IPS-15b (cell line): ENCODE results near the gene IL1A.

ENCODE experiments used
- H3K27me3 ChIP-seq: one replicate; pipeline ENCODE4 v1.6.1; 2013; ENCODE audit warnings: low read length; ENCODE audit not compliant: control insufficient read depth, insufficient read depth
- H3K36me3 ChIP-seq: one replicate; pipeline ENCODE4 v1.6.1; 2013; ENCODE audit warnings: low read length; ENCODE audit not compliant: control insufficient read depth, insufficient read depth
- H3K4me1 ChIP-seq: one replicate; pipeline ENCODE4 v1.6.1; 2013; ENCODE audit warnings: mild to moderate bottlenecking, low read length; ENCODE audit not compliant: control insufficient read depth, insufficient read depth
- H3K4me3 ChIP-seq: one replicate; pipeline ENCODE4 v1.5.1; 2013; ENCODE audit warnings: low read depth, low read length
- H3K9ac ChIP-seq: one replicate; pipeline ENCODE4 v1.6.1; 2013; ENCODE audit warnings: low read depth, mild to moderate bottlenecking, low read length
- H3K9me3 ChIP-seq: one replicate; pipeline ENCODE4 v1.6.1; 2013; ENCODE audit warnings: mild to moderate bottlenecking, low read length; ENCODE audit not compliant: control insufficient read depth, insufficient read depth

Gene IL1A

DNA sequence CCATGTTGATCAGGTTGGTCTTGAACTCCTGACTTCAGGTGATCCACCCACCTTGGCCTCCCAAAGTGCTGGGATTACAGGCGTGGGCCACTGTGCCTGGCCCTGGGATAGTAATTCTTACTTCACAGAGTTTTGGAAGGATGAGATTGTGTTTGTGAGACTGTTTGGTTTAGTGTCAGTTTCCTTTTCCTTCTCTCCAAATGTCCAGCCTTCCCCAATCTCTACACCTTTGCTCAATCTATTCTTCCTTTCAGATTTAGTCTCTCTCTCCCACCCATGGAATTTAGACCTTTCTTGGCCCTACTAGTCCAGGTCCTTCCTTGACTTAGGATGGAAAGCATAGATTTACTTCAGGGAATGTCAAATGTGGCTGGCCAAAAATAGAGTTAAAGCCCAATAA lies 12.2 kb upstream of the IL1A start:
- no peaks in the 10 kb centered on the region for H3K4me1 ChIP-seq
- no peak overlapping the region for H3K4me3 ChIP-seq
- H3K36me3 ChIP-seq, result no peaks in the 10 kb centered on the region
- no peaks in the 10 kb centered on the region for H3K9me3 ChIP-seq
- H3K9ac ChIP-seq, result no peak overlapping the region
- H3K27me3 ChIP-seq, result peaks cover 4% of the 10 kb centered on the region

- Histone ChIP-seq H3K9ac (no peak overlapping the region), H3K36me3 (no peaks in the 10 kb centered on the region), H3K4me3 (no peak overlapping the region), H3K4me1 (peaks cover 2% of the 10 kb centered on the region), H3K9me3 (no peaks in the 10 kb centered on the region), H3K27me3 (peaks cover 4% of the 10 kb centered on the region)
Observed at GRCh38 chr2:112795774-112796173, 11.5 kb upstream of the IL1A start.

- H3K9ac ChIP-seq, result no peak overlapping the region
- H3K9me3 ChIP-seq, result no peaks in the 10 kb centered on the region
- peaks cover 4% of the 10 kb centered on the region for H3K27me3 ChIP-seq
- no peaks in the 10 kb centered on the region for H3K36me3 ChIP-seq
- no peak overlapping the region for H3K4me3 ChIP-seq
- peaks cover 2% of the 10 kb centered on the region for H3K4me1 ChIP-seq
Observed at GRCh38 chr2:112794841-112795240, 10.5 kb upstream of the IL1A start.

GRCh38 chr2:112794131-112794733 lies 9.9 kb upstream of the IL1A start:
- peaks cover 4% of the 10 kb centered on the region for H3K27me3 ChIP-seq
- no peak overlapping the region for H3K4me3 ChIP-seq
- H3K9me3 ChIP-seq, result no peaks in the 10 kb centered on the region
- H3K9ac ChIP-seq, result no peak overlapping the region
- peaks cover 2% of the 10 kb centered on the region for H3K4me1 ChIP-seq
- H3K36me3 ChIP-seq, result no peaks in the 10 kb centered on the region

DNA sequence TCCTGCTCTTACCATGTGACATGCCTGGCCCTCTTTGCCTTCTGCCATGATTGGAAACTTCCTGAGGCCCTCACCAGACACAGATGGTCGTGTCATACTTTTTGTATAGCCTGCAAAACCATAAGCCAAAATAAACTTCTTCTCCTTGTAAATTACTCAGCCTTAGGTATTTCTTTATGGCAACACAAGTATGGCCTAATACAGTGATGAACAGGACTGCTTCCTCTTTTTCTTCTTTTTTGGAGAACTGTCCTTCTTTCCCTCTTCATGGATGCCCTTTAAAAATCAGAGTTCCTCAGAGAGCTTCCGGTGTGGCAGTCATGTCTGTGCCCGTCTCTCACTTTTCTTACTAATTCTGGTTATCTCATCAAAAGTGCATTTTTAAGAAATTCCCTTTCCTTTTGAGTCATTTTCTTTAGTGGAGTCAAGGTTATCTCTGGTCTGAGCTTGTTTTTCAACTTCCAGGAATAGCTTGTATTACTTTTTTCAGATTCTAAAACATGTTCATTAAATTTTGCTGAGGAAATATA lies 9.2 kb upstream of the IL1A start:
- H3K27me3 ChIP-seq, result peaks cover 4% of the 10 kb centered on the region
- H3K4me3 ChIP-seq, result no peak overlapping the region
- peaks cover 2% of the 10 kb centered on the region for H3K4me1 ChIP-seq
- H3K9ac ChIP-seq, result no peak overlapping the region
- no peaks in the 10 kb centered on the region for H3K9me3 ChIP-seq
- H3K36me3 ChIP-seq, result no peaks in the 10 kb centered on the region

GRCh38 chr2:112792419-112792818 lies 8.1 kb upstream of the IL1A start:
- Histone ChIP-seq H3K4me3 (no peak overlapping the region), H3K9me3 (no peaks in the 10 kb centered on the region), H3K4me1 (peaks cover 2% of the 10 kb centered on the region), H3K9ac (no peak overlapping the region), H3K36me3 (no peaks in the 10 kb centered on the region), H3K27me3 (peaks cover 4% of the 10 kb centered on the region)

- no peak overlapping the region for H3K4me3 ChIP-seq
- H3K9me3 ChIP-seq, result no peaks in the 10 kb centered on the region
- no peaks in the 10 kb centered on the region for H3K36me3 ChIP-seq
- H3K9ac ChIP-seq, result no peak overlapping the region
- H3K4me1 ChIP-seq, result peaks cover 2% of the 10 kb centered on the region
- peaks cover 4% of the 10 kb centered on the region for H3K27me3 ChIP-seq
Observed at GRCh38 chr2:112791693-112792230, 7.5 kb upstream of the IL1A start.

GRCh38 chr2:112791019-112791418 lies 6.7 kb upstream of the IL1A start:
- Histone ChIP-seq H3K4me3 (peak overlapping the region; percentile 8), H3K9me3 (no peaks in the 10 kb centered on the region), H3K36me3 (no peaks in the 10 kb centered on the region), H3K9ac (no peak overlapping the region), H3K27me3 (peaks cover 4% of the 10 kb centered on the region), H3K4me1 (peaks cover 2% of the 10 kb centered on the region)

DNA sequence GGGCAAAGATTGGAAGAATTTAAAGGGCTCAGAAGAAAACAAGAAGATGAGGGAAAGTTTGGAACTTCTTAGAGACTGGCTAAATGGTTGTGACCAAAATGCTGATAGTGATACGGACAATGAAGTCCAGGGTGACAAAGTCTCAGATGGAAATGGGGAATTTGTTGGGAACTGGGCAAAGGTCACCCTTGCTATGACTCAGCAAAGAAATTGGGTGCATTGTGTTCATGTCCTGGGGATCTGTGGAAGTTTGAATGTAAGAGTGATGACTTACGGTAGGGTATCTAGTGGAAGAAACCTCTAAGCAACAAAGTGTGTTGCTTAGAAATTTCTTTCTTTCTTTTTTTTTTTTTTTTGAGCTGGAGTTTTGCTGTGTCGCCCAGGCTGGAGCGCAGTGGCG lies 6.0 kb upstream of the IL1A start:
- Histone ChIP-seq H3K27me3 (peaks cover 4% of the 10 kb centered on the region), H3K9ac (no peak overlapping the region), H3K9me3 (no peaks in the 10 kb centered on the region), H3K4me1 (peaks cover 2% of the 10 kb centered on the region), H3K36me3 (no peaks in the 10 kb centered on the region), H3K4me3 (no peak overlapping the region)

GRCh38 chr2:112789186-112789585 lies 4.9 kb upstream of the IL1A start:
- no peak overlapping the region for H3K9ac ChIP-seq
- no peaks in the 10 kb centered on the region for H3K36me3 ChIP-seq
- H3K4me1 ChIP-seq, result peaks cover 6% of the 10 kb centered on the region
- H3K9me3 ChIP-seq, result no peaks in the 10 kb centered on the region
- H3K27me3 ChIP-seq, result no peaks in the 10 kb centered on the region
- H3K4me3 ChIP-seq, result no peak overlapping the region

DNA sequence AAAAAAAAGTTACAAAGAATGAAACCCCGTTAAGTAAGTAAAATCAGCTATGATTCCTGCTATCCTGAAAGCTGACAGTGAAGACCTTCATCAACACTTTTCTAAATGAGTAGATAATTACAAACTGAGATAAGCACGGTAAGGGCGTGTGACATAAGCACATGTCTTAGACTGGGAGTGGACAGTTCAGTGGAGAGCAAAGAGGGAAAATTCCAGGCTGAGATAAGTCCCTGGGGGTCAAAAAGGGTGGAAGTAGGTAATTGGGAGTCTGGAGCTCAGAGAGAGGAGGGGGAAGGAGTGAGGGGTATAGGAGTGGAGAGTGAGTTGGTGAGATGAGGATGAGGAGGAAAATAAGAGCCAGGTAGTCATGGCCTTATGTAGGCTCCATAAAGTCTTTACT lies 4.4 kb upstream of the IL1A start:
- no peaks in the 10 kb centered on the region for H3K36me3 ChIP-seq
- no peak overlapping the region for H3K9ac ChIP-seq
- H3K4me1 ChIP-seq, result peaks cover 9% of the 10 kb centered on the region

DNA sequence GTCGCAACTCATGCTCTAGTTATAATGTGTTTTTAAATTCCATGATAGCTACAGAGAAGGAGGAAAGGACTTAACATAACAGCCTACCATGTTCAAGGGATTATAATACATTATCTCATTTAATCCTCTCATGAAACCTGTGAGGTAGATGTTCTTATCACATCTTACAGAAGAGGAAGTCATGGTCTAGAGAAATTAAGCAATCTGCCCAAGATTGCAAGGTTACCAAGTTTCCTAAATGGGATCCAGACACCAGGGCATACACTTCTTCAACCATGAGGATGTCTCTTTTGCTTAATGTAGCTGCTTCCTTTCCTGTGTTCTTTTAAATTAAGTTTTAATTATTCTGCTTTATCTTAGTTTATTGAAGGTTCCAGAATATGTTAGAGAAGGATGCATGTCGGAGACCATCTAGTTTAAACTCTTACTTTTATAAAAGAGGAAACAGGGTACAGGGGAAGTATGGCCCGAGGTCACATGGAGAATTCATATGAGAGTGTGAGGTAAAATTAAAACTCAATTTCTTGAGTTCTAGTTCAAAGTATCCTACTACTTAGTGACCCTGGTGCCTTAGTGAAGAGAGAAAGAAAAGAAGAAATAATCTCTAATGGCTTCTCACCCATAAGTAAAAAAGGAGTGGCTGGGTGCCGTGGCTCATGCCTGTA lies 3.6 kb upstream of the IL1A start:
- Histone ChIP-seq H3K9me3 (no peaks in the 10 kb centered on the region), H3K4me1 (peaks cover 9% of the 10 kb centered on the region), H3K36me3 (no peaks in the 10 kb centered on the region), H3K4me3 (no peak overlapping the region), H3K9ac (no peak overlapping the region), H3K27me3 (no peaks in the 10 kb centered on the region)

More for the DNA sequence above, 4.4 kb upstream of the IL1A start:
- H3K27me3 ChIP-seq, result no peaks in the 10 kb centered on the region
- no peak overlapping the region for H3K4me3 ChIP-seq
- no peaks in the 10 kb centered on the region for H3K9me3 ChIP-seq
